Stimulated activated CD8-positive, alpha-beta memory T cell treated with anti-CD3 and anti-CD28 coated beads, Interleukin-7, amount 100 ng/mL, for 4 hours (primary cell): ENCODE results near the gene SRM.
"Not testable (repeated sequence)": the region's sequence is repeated elsewhere in the genome, so short reads cannot be mapped to it uniquely, and the experiment has no call there.

Experiments used
- DNase-seq, 2 donors: peaks; one replicate each; pipeline ENCODE4 v3.0.0-alpha.2; 2020; ENCODE audit warnings: low read depth in 2 of 2

SRM gene

DNA sequence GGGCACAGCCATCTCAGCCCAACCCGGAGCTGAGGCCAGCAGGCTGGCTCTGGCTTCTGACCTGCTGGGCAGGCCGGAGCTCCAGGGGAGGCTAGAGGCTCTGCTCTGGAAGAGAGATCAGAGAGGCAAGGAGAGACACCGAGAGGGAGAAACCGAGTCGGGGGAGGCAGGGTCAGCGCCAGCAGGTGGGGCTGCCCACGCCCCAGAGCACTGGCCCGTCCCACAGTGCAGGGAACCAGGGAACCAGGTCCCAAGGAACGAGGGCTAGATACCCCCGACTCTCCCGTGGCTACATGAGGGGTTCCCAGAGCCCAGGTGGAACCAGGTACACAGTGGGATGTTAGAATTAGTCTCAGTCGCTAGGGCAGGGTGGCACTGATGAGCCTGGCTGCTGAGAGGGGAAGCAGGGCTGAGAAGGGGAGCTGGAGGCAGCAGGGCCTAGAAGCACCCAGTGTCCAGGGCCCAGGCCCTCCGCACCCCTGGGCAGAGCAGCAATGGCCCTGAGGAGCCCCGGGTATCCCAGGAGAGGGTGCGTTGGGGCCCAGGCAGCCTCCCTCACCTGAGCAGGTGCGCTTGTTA lies 14.9 kb downstream of the SRM start:
- no peak for DNase-seq

- no peak for DNase-seq
Measured at GRCh38 chr1:11044086-11044848, 15.6 kb downstream of the SRM start.

DNA sequence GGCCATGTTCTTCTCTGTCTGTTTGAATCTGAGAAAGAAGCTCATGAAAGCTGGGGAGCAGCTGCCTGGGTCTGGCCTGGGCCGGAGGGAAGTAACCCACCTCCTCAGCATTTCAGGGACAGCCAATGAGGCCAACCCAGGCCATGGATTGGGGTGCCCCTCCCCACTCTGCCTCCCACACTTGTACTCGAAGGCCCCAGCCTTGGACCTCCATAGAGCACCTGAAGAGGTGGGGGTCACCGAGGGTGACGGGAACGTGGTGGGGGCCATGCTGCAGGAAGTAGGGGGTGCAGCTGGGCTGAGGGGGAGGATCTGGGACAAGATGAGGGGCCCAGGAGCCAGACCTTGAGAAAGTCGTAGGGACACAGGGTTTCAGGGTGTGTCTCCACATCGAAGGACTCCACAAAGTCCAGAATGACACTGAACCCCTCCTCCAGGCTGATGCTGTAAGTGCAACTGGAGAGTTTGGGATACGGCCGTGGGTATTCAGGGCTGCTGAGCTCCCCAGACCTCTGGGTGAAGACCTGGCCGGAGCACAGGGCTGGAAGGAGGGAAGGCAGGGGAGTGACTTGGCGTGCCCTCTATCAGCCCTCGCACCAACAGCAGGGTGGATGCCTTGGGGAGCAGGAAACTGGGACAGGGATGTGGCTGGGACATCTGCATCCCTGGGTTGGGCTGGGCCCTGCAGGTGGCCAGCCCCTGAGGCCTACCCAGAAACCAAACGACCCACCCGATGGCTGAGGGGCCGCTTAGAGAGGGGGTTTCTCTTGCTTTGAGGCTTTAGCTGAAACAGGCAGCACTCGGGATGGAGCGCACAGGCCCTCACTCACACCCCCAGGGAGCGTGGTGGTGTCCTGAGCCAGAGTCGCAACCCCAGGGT lies 16.6 kb downstream of the SRM start:
- DNase-seq = no peak

DNA sequence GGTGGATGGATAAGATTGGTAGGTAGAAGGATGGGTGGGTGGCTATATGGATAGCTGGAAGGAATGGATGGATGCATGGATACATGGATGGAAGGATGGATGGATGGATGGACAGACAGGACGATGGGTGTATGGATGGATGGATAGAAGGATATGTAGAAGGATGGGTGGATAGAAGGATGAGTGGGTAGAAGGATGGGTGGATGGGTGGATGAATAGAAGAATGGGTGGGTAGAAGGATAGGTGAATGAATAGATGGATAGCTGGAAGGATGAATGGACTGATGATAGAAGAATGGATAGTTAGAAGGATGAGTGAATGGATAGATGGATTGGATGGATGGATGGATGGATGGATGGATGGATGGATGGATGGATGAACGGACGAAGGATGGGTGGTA lies 17.8 kb downstream of the SRM start:
- DNase-seq = no peak

GRCh38 chr1:11041048-11041447 lies 18.8 kb downstream of the SRM start:
- no peak for DNase-seq

DNA sequence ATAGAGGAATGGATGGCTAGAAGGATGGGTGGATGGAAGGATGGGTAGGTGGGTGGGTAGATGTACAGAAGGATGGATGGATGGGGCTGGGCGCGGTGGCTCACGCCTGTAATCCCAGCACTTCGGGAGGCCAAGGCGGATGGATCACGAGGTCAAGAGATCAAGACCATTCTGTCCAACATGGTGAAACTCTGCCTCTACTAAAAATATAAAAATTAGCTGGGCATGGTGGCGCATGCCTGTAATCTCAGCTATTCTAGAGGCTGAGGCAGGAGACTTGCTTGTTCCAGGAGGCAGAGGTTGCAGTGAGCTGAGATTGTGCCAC lies 19.8 kb downstream of the SRM start:
- DNase-seq = not testable (repeated sequence)

DNA sequence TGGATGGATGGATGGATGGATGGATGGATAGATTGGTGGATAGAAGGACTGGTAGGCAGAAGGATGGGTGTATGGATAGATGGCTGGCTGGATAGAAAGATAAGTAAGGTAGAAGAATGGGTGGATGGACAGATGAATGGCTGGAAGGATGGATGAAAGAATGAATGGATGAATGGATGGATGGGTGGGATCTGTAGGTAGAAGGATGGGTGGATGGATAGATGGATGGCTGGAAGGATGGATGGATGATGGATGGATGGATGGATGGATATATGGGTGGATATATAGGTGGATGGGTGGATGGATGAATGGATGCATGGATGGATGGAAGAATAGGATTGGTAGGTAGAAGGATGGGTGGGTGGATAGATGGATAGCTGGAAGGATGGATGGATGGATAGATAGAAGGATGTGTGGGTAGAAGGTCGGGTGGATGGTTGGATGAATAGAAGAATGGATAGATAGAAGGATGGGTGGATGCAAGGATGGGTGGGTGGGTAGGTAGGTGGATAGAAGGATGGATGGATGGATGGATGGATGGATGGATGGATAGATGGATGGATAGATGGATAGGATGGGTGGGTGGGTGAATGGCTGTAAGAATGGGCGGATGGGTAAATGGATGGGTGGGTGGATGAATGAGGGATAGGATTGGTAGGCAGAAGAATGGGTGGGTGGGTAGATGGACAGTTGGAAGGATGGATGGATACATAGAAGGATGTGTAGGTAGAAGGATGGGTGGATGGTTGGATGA lies 20.3 kb downstream of the SRM start:
- DNase-seq = no peak

DNA sequence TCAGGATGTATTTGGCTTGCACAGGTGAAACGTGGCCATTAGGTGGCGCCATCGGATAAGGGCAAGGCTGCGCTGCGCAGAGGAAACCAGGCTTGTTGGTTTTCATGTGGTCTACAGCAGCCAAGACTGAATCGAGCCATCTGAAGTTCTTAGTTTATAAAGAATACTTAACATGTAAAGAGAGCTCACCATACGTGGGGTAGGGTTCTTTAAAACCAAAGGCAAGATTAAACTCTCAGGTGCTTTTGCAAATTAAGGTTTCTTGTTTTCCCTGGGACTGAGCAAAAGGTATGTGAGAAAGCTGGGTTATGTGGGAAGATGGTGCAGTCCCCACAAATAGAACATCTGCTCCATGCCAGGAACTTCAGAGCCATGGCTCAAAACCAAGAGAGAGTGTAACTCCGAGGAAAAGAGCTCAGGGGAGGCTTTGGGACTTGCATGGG lies 22.1 kb downstream of the SRM start:
- DNase-seq = peak; percentile 74 to 83

DNA sequence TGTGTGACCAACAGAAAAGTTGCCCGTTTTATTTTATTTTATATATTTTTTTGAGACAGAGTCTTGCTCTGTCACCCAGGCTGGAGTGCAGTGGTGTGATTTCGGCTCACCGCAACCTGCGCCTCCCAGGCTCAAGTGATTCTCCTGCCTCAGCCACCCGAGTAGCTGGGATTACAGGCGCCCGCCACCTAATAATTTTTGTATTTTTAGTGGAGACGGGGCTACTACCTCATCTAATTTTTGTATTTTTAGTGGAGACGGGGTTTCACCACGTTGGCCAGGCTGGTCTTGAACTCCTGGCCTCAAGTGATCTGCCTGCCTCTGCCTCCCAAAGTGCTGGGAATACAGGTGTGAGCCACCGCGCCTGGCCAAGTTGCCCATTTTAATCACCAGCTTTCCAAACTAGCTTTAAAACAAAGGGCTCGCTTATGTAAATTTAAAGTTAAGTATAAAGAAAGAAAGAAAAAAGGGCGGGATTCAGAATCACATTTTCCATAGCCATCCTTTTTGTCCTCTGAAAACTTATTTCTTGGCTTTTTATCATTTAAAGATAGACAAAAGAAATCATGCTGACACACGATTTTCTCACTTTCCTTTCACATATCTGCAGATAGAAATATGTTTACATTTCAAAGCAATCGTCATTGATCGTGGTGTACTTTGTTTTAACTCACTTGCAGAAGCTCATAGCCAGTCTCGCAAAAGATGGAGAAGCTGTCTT lies 22.6 kb downstream of the SRM start:
- DNase-seq = not testable (repeated sequence)

GRCh38 chr1:11031624-11032262 lies 28.1 kb downstream of the SRM start:
- no peak for DNase-seq

DNA sequence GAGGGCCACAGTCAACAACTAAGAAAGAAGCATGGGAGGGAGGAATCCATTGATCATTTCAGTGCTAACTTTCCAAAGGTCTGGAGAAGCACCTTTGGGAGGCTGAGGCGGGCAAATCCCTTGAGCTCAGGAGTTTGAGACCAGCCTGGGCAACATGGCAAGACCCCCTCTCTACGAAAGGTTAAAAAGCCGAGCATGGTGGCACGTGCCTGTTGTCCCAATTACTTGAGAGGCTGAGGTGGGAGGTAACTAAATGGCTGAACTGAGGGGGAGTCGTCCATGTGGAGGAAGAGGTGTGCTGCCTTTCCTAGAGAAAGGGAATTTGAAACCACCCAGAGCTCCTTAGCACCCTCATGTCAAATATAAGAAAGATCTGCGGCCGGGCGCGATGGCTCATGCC lies 29.0 kb downstream of the SRM start:
- no peak for DNase-seq

DNA sequence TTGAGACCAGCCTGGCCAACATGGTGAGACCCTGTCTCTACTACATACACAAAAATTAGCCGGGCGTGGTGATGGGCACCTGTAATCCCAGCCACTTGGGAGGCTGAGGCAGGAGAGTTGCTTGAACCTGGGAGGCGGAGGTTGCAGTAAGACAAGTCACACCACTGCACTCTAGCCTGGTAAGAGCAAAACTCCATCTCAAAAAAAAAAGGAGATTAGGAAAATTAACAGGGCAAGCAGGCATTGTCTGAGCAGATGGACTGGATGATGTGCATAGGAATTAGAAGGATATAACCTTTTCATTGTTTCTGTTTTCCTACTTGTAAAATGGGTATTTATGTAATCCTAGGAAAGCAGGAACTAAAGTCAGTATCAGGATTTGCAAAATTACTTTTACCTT lies 31.8 kb downstream of the SRM start:
- no peak for DNase-seq

DNA sequence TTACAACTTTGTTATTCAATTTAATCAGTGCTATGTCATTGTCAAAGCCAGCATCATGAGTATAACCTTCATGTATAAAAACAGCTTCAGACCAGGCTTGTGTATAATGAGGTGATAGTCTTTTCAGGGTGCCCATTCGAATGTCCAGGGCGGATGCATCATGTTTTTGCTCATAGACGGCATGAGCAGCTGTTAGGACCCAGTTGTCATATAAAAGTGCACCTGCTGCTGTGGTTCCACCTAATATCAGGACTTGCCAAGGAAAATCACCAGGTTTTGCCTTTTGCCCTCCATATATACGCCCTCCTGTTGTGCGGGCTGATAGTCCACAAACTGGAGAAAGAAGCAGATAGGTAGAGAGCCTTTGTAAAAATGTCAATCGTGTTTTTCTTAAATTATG lies 32.5 kb downstream of the SRM start:
- no peak for DNase-seq

- DNase-seq = no peak
Measured at GRCh38 chr1:11026903-11027302, 32.9 kb downstream of the SRM start.

DNA sequence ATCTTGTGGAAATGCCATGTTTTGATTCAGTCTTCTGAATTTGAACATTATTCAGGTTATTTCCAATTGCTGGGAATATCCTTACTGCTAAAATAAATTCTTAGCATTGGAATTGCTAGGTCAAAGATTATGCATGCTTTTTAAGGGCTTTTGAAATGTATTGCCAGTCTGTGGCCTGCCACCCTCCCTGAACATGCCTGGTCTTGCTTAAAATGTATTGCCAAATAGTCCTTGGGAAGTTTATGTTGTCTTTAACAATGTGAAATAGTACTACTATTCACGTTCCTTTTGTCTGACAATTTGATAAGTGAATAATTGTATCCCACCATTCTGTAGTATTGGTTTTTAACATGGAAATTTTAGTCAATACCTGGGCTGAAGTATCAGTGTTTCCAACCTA lies 33.8 kb downstream of the SRM start:
- DNase-seq = no peak

DNA sequence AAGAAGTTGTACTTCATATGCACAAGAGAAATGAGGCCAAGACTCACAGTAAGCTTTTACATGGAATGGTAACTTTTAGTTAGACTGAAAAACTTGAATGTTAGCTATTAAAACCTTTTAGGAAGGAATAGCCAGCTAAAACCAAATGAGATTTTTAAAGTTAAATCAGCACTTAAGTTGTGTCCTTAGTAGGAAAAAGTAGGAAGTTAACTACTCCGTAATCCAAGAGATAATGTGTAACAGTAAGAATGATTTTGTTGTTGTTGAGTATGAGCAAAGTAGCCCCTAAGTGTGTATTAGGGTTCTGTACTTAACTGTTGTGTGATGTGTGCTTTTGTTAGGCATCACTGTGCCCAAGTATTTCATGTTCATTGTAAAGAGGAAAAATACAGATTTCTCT lies 34.2 kb downstream of the SRM start:
- DNase-seq = no peak

GRCh38 chr1:11024874-11025203 lies 35.0 kb downstream of the SRM start:
- no peak for DNase-seq

- no peak for DNase-seq
Measured at GRCh38 chr1:11024154-11024873, 35.5 kb downstream of the SRM start.

DNA sequence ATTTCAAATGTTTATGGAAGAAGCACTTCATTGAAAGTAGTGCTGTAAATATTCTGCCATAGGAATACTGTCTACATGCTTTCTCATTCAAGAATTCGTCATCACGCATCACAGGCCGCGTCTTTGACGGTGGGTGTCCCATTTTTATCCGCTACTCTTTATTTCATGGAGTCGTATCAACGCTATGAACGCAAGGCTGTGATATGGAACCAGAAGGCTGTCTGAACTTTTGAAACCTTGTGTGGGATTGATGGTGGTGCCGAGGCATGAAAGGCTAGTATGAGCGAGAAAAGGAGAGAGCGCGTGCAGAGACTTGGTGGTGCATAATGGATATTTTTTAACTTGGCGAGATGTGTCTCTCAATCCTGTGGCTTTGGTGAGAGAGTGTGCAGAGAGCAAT lies 36.6 kb downstream of the SRM start:
- no peak for DNase-seq

- no peak for DNase-seq
Measured at GRCh38 chr1:11019971-11020370, 39.8 kb downstream of the SRM start.
